ENCODE results near the gene GRWD1.

Gene GRWD1

DNA sequence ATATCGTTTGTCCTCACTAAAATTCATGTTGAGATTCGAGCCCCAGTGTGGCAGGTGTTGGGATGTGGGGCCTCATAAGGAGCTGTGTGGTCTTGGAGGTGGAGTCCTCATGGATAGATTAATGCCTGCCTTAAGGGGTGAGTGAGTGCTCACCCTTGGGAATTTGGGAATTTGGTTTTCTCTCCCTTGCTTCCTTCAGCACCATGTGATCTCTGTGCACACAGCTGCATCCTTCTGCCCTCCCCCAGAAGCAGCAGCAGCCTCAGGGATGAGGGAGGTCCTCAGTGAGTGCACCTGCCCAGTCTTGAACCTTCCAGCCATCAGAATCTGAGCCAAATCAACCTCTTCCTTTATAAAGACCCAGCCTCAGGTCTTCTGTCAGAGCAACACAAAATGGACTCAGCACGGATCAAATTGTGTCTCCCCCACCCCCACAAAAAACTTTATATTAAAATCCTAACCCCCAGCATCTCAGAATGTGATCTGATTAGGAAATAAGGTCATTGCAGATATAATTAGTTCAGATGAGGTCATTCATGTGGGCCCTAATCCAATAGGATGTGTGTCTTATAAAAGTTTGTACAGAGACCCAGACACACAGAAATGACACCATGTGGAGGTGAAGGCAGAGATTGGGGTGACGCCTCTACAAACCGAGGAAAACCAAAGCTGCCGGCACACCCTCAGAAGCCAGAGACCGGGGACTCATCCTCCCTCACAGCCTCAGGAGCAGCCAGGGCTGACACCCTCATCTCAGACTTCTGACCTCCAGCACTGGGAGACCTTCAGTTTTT is 36.3 kb downstream of the GRWD1 start:
- H3K27ac ChIP-seq, result peak overlapping the region; percentile 66
- TF ChIP-seq CTCF (conservative IDR thresholded peaks at IDR 0.05), result no peak

GRCh38 chr19:48483301-48483700 is 37.5 kb downstream of the GRWD1 start:
- no peak overlapping the region for H3K27ac ChIP-seq
- TF ChIP-seq CTCF (conservative IDR thresholded peaks at IDR 0.05) (no peak), ZFX (IDR thresholded peaks at IDR 0.05) (no peak)

DNA sequence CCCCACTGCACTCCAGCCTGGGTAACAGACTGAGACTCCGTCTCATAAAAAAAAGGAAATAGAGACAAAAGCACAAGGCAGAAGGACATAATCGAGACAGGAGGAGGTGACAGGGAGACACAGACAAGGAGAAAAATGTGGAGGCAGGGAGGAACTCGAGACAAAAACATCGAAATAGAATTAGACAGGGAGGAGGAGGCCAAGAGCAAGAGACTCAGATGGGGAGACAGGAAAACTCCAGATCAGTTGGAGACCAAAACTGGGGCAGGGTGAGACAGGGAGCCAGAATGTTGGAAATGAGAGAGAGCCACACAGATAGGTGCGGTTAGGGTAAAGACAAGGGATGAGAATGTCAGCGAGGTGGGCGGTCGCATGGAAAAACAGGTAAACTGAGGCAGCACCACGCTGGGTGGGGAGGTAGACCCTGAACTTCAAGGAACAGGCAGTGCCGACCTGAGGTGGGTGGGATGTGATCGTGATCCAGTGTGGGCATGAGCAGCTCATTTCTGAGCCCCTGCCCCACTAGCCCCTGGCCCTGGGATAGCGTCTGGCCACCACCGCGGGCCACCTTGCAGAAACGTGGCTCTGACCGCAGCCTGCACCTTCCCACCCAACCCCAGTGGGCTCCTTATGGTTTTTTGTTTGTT is 38.6 kb downstream of the GRWD1 start:
- H3K27ac ChIP-seq, result no peak overlapping the region
- no peak for TF ChIP-seq CTCF (conservative IDR thresholded peaks at IDR 0.05)
- TF ChIP-seq ZFX (IDR thresholded peaks at IDR 0.05), result no peak

DNA sequence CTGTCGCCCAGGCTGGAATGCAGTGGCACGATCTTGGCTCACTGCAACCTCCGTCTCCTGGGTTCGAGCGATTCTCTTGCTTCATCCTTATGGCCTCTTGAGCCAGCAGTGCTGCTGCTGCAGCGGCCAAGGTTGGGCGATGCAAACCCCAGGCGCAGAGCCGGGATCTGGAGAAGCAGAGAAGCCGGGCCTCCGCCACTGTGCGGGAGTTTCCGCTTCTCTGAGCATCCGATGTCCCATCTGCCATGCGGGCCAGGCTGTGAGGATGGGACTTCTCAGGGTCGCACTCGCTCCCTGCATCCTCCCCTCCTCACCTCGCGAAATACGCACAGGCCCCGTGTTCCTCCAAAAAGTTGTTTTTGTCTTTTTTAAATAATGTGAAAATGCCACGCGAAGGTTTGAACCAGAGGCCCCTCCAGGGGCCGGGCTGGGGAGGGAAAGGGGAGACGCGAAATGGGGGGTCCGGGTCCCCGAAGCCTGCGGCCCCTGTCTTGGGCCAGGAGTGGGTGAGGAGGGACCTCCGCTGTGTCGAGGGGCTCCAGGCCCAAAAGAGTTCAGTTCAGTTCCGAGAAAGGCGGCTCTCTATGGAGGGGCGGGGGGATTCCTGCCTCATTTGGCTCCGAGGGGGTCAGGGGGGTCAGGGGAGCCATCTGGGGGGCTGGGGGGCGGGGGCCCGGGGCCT is 39.3 kb downstream of the GRWD1 start:
- TF ChIP-seq ZFX (IDR thresholded peaks at IDR 0.05) (no peak), CTCF (conservative IDR thresholded peaks at IDR 0.05) (no peak)
- no peak overlapping the region for H3K27ac ChIP-seq

GRCh38 chr19:48486706-48487105 is 40.9 kb downstream of the GRWD1 start:
- H3K27ac ChIP-seq, result peak overlapping the region; percentile 9; the same call in 1 of the 2 replicates

- TF ChIP-seq CTCF (conservative IDR thresholded peaks at IDR 0.05), result no peak
- no peak for TF ChIP-seq ZFX (IDR thresholded peaks at IDR 0.05)
- H3K27ac ChIP-seq, result peak overlapping the region; percentile 17
Observed at GRCh38 chr19:48487544-48487943, 41.8 kb downstream of the GRWD1 start.

DNA sequence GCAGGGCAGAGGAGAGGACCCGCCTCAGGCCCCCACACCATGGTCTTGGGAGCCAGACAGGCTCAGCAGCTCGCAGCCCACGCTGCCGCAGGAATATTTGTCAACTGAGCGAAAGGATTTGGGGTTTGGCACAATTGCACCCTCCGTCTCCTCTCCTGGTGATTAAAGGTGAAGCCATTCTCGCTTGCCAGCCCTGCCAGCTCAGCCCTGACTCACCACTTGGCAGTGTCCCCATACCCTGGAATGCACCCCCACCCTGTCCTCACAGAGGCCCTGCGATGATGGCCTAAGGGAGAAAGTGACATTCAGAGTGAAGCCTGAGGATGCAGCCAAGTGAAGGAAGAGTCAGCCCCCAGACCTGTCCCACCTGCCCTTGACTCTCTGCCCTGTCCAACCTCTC is 42.2 kb downstream of the GRWD1 start:
- H3K27ac ChIP-seq, result peak overlapping the region; percentile 17
- TF ChIP-seq ZFX (IDR thresholded peaks at IDR 0.05) (no peak), CTCF (conservative IDR thresholded peaks at IDR 0.05) (no peak)

GRCh38 chr19:48488478-48488877 is 42.7 kb downstream of the GRWD1 start:
- H3K27ac ChIP-seq, result peak overlapping the region; percentile 17
